Epithelial cell of proximal tubule (primary cell): Measurements from ENCODE around the gene SERPINA4. TPM values are rescaled to one million over a fixed set of nuclear protein-coding genes. Genes with fewer than 3 reads are reported as not detected.
"Not testable (repeated sequence)": the region's sequence is repeated elsewhere in the genome, so short reads cannot be mapped to it uniquely, and the experiment has no call there.

ENCODE experiments used
- DNase-seq: peaks from one replicate; pipeline ENCODE4 v3.0.0-alpha.2; 2011; ENCODE audit warnings: low read depth
- H3K4me3 ChIP-seq: 2 replicates; pipeline ENCODE4 v1.5.1; 2011; ENCODE audit warnings: low read depth, mild to moderate bottlenecking, low read length
- CTCF ChIP-seq: conservative IDR thresholded peaks from 2 replicates; pipeline ENCODE4 v1.5.1; 2012; ENCODE audit warnings: low read depth, mild to moderate bottlenecking, low read length
- total RNA-seq: library from RNA; depleted of rRNA; stranded (reverse); fragments of >200 nt; gene quantifications from 2 replicates; pipeline ENCODE4 v1.2.3, GENCODE V29; 2015

Gene SERPINA4
- total RNA-seq, 1 donor from 2014 or later: not detected

DNA sequence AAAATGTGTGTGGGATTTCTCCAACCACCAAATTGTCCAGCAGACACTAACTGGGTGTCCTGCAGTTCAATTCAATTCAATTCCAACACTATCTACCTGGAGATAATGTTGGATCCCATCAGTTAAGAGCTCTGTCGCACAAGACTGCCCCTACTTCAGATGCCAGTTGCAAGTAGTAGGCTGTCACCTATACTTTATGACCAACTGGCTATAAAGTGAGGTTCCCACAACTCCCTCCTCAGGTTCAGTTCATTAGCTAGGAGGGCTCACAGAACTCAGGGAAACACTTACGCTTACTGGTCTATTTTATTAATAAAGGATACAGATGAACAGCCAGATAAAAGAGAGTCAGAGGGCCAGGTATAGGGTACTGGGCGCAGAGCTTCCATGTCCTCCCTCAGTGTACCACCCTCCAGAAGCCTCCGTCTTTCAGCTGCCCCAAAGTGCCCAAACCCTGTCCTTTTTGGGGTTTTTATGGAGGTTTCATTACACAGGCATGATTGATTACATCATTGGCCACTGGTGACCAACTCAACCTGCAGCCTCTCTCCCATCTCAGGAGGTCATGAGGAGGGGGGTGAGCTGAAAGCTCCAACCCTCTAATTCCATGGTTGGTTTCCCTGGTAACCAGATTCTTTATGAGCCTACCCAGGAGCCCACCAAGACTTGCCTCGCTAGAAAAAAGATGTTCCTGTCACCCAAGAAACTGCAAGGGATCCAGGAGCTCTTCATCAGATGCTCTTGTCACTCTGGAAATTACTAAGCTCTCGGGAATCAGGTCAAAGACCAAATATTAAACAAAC lies 12.4 kb downstream of the SERPINA4 start:
- no peak overlapping the region for H3K4me3 ChIP-seq
- no peak for TF ChIP-seq CTCF
- DNase-seq: no peak

DNA sequence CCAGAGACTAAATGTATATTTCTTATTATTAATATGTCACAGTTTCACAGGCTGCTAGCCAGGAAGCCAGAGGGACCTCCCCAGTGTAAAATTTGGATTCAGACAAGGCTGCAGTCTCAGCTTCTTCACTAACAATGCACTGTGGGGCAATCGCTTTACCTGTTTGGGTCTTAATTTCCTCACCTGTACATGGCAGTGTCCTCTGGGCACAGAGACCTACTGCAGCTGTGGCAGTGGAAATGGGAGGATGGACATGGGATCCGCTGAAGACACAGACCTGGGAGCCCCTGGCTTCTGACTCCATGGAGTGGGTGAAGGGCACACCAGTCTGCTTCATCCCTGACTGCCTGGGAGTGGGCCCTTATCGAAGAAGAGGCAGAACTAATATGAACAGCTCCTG lies 13.1 kb downstream of the SERPINA4 start:
- no peak for DNase-seq
- no peak overlapping the region for H3K4me3 ChIP-seq
- no peak for TF ChIP-seq CTCF

DNA sequence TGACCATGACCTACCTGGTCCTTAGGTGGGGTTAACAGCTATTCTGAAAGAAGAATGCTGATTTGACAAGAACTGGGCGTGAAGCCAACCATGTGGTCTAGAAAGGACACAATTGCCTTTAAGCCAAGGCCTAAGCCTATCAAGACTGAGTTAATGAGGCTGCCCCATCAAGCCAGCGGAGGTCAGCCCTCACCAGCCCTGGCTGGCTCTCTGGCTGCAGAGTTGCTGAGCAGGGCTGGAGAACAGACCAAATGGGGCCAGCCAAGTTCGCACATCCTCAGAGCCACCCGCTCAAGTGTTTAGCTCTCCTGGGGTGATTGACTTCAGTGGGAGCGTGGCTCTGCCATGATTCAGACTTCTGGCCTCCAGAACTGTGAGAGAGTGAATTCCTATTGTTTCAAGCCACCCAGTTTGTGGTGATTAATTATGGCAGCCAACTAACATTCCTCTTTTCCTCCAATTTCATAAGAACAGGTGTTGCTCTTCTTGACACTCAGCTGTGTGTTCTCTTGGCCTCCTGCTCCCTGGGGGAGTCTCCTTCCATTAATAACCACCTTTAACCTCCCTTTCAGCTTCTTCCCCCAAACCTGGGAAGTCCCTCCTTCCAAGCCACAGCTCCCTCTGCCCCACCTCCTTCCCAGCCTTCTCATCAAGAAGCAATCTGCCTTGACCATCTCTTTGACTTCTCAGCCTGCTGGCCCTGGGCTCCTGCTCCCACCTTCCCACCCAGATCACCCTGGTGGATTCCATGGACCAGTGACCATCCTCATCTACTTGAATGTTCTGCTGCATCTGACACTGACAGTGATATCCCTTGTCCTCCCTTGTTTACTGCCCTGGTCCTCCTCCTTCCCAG lies 14.7 kb downstream of the SERPINA4 start:
- peak; percentile 30 for TF ChIP-seq CTCF
- DNase-seq: peak; percentile 88
- H3K4me3 ChIP-seq: no peak overlapping the region

DNA sequence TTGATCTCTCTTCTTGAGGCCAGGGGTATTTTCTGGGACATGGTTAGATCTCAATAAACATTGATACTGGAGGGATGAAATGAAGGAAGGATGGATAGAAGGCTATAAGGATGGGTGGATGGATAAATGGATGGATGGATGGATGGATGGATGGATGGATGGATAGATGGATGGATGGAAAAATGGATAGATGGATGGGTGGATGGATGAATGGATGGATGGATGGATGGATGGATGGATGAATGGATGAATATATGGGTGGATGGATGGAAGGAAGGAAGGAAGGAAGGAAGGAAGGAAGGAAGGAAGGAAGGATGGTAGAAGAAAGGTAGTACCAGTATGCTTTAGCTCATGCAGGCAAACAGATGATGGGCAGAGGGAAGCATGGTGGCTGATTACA lies 16.2 kb downstream of the SERPINA4 start:
- not testable (repeated sequence) for DNase-seq, H3K4me3 ChIP-seq

- TF ChIP-seq CTCF: no peak
- no peak for DNase-seq
- H3K4me3 ChIP-seq: no peak overlapping the region
Observed at GRCh38 chr14:94578712-94579111, 17.5 kb downstream of the SERPINA4 start.

- no peak for TF ChIP-seq CTCF
- H3K4me3 ChIP-seq: peak within 1 kb of the TSS; percentile 38
- DNase-seq: no peak
Observed at GRCh38 chr14:94581127-94581999, 20.1 kb downstream of the SERPINA4 start, which contains the start of gene SERPINA5. TSS of gene SERPINA5 (plus strand) at chr14:94581426. CDS start at chr14:94587363, 5,937 bp downstream.
